Chondrocyte (in vitro differentiated cells): ENCODE results near the gene STPG1. TPM values are rescaled to one million over a fixed set of nuclear protein-coding genes. Genes with fewer than 3 reads are reported as not detected.
"Not testable (repeated sequence)": the region's sequence is repeated elsewhere in the genome, so short reads cannot be mapped to it uniquely, and the experiment has no call there.

ENCODE experiments used
- DNase-seq: peaks from one replicate; pipeline ENCODE4 v3.0.0; 2021; ENCODE audit warnings: mixed read lengths, low spot score
- H3K27ac Mint-ChIP-seq: one replicate; pipeline ENCODE4 v1.8.0; 2021; ENCODE audit warnings: mild to moderate bottlenecking, moderate library complexity, mixed read lengths; ENCODE audit not compliant: unreplicated experiment
- H3K27me3 Mint-ChIP-seq: 2 replicates; pipeline ENCODE4 v1.8.0; 2021; ENCODE audit warnings: low read depth, mixed read lengths
- H3K36me3 Mint-ChIP-seq: 2 replicates; pipeline ENCODE4 v1.8.0; 2021; ENCODE audit warnings: low read depth, mixed read lengths
- H3K4me1 Mint-ChIP-seq: 2 replicates; pipeline ENCODE4 v1.8.0; 2021; ENCODE audit warnings: low read depth, mild to moderate bottlenecking, mixed read lengths
- H3K4me3 Mint-ChIP-seq: one replicate; pipeline ENCODE4 v1.8.0; 2021; ENCODE audit warnings: mild to moderate bottlenecking, moderate library complexity, mixed read lengths; ENCODE audit not compliant: unreplicated experiment
- H3K9me3 Mint-ChIP-seq: 2 replicates; pipeline ENCODE4 v1.8.0; 2021; ENCODE audit warnings: low read depth, mixed read lengths
- CTCF ChIP-seq: fragments of 200-600 bp; sonication (generic); IDR thresholded peaks from 2 replicates; pipeline ENCODE4 v1.5.0; 2021; ENCODE audit warnings: antibody characterized with exemption, mild to moderate bottlenecking, moderate library complexity
- total RNA-seq: library from RNA; stranded (reverse); gene quantifications from 3 replicates; pipeline ENCODE4 v1.2.1, GENCODE V29; 2021

The STPG1 gene
- total RNA-seq, 1 donor from 2014 or later, result 6.8 TPM

- H3K27me3 Mint-ChIP-seq, result no peaks in the 10 kb centered on the region
- no peak overlapping the region for H3K4me3 Mint-ChIP-seq
- H3K4me1 Mint-ChIP-seq, result no peaks in the 10 kb centered on the region
- H3K36me3 Mint-ChIP-seq, result peaks cover 23% of the 10 kb centered on the region
- DNase-seq, result no peak
- no peak for TF ChIP-seq CTCF
- H3K9me3 Mint-ChIP-seq, result no peaks in the 10 kb centered on the region
- no peak overlapping the region for H3K27ac Mint-ChIP-seq
Observed at GRCh38 chr1:24454673-24455072, 41.1 kb upstream of the STPG1 start.

- no peak for TF ChIP-seq CTCF
- Mint-ChIP-seq H3K9me3 (no peaks in the 10 kb centered on the region), H3K4me1 (no peaks in the 10 kb centered on the region), H3K36me3 (peaks cover 25% of the 10 kb centered on the region), H3K4me3 (no peak overlapping the region), H3K27me3 (no peaks in the 10 kb centered on the region), H3K27ac (no peak overlapping the region)
- DNase-seq, result no peak
Observed at GRCh38 chr1:24452922-24453485, 39.4 kb upstream of the STPG1 start.

GRCh38 chr1:24451746-24452145 is 38.2 kb upstream of the STPG1 start:
- no peak for DNase-seq
- Mint-ChIP-seq H3K4me3 (no peak overlapping the region), H3K4me1 (no peaks in the 10 kb centered on the region), H3K36me3 (peaks cover 26% of the 10 kb centered on the region), H3K27ac (no peak overlapping the region), H3K9me3 (no peaks in the 10 kb centered on the region), H3K27me3 (no peaks in the 10 kb centered on the region)
- no peak for TF ChIP-seq CTCF

- Mint-ChIP-seq H3K4me1 (no peaks in the 10 kb centered on the region), H3K36me3 (peaks cover 27% of the 10 kb centered on the region), H3K9me3 (no peaks in the 10 kb centered on the region), H3K4me3 (no peak overlapping the region), H3K27ac (no peak overlapping the region), H3K27me3 (no peaks in the 10 kb centered on the region)
- DNase-seq, result no peak
- TF ChIP-seq CTCF, result no peak
Observed at GRCh38 chr1:24450857-24451397, 37.3 kb upstream of the STPG1 start.

- no peaks in the 10 kb centered on the region for H3K9me3 Mint-ChIP-seq
- no peaks in the 10 kb centered on the region for H3K4me1 Mint-ChIP-seq
- no peak for DNase-seq
- no peak overlapping the region for H3K27ac Mint-ChIP-seq
- peaks cover 26% of the 10 kb centered on the region for H3K36me3 Mint-ChIP-seq
- no peak overlapping the region for H3K4me3 Mint-ChIP-seq
- no peaks in the 10 kb centered on the region for H3K27me3 Mint-ChIP-seq
- no peak for TF ChIP-seq CTCF
Observed at GRCh38 chr1:24450316-24450715, 36.7 kb upstream of the STPG1 start.

- not testable (repeated sequence) for H3K27ac Mint-ChIP-seq, H3K27me3 Mint-ChIP-seq, DNase-seq, H3K4me3 Mint-ChIP-seq, H3K4me1 Mint-ChIP-seq, H3K9me3 Mint-ChIP-seq
- H3K36me3 Mint-ChIP-seq, result peaks cover 14% of the 10 kb centered on the region
Observed at GRCh38 chr1:24446446-24446845, 32.9 kb upstream of the STPG1 start.
